Measurements from ENCODE around the gene SHANK1.

The SHANK1 gene

GRCh38 chr19:50638600-50638999, 81.0 kb downstream of the SHANK1 start:
- ChIA-PET POLR2A (no interaction called here), CTCF (interaction anchor here (1.0 kb wide), 1 partner anchor 26 kb away, joined by 3 read pairs; no protein-coding TSS in a partner anchor)
- Histone ChIP-seq H3K36me3 (ENCODE audit: control insufficient read depth in 4 of 4, insufficient read depth in 4 of 4, low read length in 3 of 4) (no peaks in the 10 kb centered on the region), H3K4me3 (ENCODE audit: control insufficient read depth in 1 of 7, extremely low read depth in 1 of 7, insufficient read depth in 4 of 7, low read depth in 2 of 7, low read length in 6 of 7) (no peak overlapping the region), H3K9me3 (ENCODE audit: control extremely low read depth in 1 of 5, control insufficient read depth in 4 of 5, insufficient read depth in 2 of 5, low read depth in 1 of 5, low read length in 4 of 5) (peaks cover 5 to 23% (median 15%) of the 10 kb centered on the region in 5 experiments), H3K4me1 (ENCODE audit: control extremely low read depth in 1 of 4, control insufficient read depth in 4 of 4, insufficient read depth in 4 of 4, low read length in 3 of 4) (peaks cover 0 to 9% (median 5%) of the 10 kb centered on the region in 4 experiments), H3K27ac (ENCODE audit: insufficient read depth in 1 of 2, low read depth in 1 of 2, low read length in 2 of 2, poor library complexity in 1 of 2, severe bottlenecking in 2 of 2) (no peak overlapping the region), H3K27me3 (replicated peaks in 2 of 5; ENCODE audit: control insufficient read depth in 4 of 5, insufficient read depth in 5 of 5, low read length in 4 of 5) (peaks cover 2 to 59% (median 15%) of the 10 kb centered on the region in 5 experiments)
- 59% methylated on average over 10 of the region's 10 CpGs for WGBS (ENCODE audit: insufficient coverage)
- no peak for DNase-seq

DNA sequence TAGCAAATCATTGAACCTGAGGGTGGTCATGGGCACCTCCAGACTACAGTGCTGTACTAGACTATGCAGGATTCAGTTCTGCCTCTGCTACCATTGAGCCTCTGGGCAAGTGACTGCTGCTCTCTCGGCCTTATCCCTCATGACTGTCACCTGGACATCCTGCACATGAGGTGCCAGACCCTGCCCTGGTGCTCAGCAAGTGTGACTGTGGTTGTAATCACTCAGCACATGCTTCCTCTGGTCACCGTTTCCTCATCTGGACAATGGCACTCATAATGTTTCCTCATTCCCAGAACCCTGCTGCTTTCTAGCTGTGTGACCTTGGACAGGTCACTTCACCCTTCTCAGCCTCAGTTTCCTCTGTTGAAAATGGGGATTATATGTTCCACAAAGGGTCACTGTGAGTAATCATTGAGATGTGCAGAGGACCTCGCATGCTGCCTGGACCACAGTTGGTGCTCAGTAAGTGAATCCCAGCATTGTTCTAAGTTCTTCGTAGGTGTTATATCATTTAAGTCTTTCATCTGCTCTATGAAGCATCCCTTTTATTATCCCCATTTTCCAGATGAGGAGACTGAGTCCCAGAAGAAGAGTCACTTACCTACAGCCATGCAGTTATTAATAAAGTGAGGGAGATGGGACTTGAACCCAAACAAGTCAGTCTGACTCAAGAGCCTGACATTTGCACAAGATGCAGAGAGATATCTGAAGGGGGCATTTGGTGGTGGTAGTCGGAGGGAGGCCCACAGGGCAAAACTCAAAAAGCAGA, 83.1 kb downstream of the SHANK1 start:
- CTCF ChIA-PET, result no interaction called here
- 60% methylated on average over 4 of the region's 5 CpGs for WGBS (ENCODE audit: insufficient coverage)
- peak in 2 of 3 donors; percentile 34 to 62 for DNase-seq
- Histone ChIP-seq H3K4me1 (ENCODE audit: control extremely low read depth in 1 of 4, control insufficient read depth in 4 of 4, insufficient read depth in 4 of 4, low read length in 3 of 4) (peaks cover 0 to 9% (median 5%) of the 10 kb centered on the region in 4 experiments), H3K9me3 (ENCODE audit: control extremely low read depth in 1 of 5, control insufficient read depth in 4 of 5, insufficient read depth in 2 of 5, low read depth in 1 of 5, low read length in 4 of 5) (peaks cover 8 to 29% (median 16%) of the 10 kb centered on the region in 5 experiments), H3K27ac (ENCODE audit: insufficient read depth in 1 of 2, low read depth in 1 of 2, low read length in 2 of 2, poor library complexity in 1 of 2, severe bottlenecking in 2 of 2) (no peak overlapping the region), H3K27me3 (replicated peaks in 2 of 5; ENCODE audit: control insufficient read depth in 4 of 5, insufficient read depth in 5 of 5, low read length in 4 of 5) (peaks cover 2 to 48% (median 16%) of the 10 kb centered on the region in 5 experiments), H3K36me3 (ENCODE audit: control insufficient read depth in 4 of 4, insufficient read depth in 4 of 4, low read length in 3 of 4) (no peaks in the 10 kb centered on the region), H3K4me3 (ENCODE audit: control insufficient read depth in 1 of 7, extremely low read depth in 1 of 7, insufficient read depth in 4 of 7, low read depth in 2 of 7, low read length in 6 of 7) (no peak overlapping the region)
- POLR2A ChIA-PET, result no interaction called here

GRCh38 chr19:50633973-50634372, 85.6 kb downstream of the SHANK1 start:
- peaks cover 0 to 31% (median 15%) of the 10 kb centered on the region in 5 experiments for H3K27me3 ChIP-seq (replicated peaks in 2 of 5; ENCODE audit: control insufficient read depth in 4 of 5, insufficient read depth in 5 of 5, low read length in 4 of 5)
- H3K36me3 ChIP-seq (ENCODE audit: control insufficient read depth in 4 of 4, insufficient read depth in 4 of 4, low read length in 3 of 4), result no peaks in the 10 kb centered on the region
- no peak overlapping the region for H3K27ac ChIP-seq (ENCODE audit: insufficient read depth in 1 of 2, low read depth in 1 of 2, low read length in 2 of 2, poor library complexity in 1 of 2, severe bottlenecking in 2 of 2)
- H3K9me3 ChIP-seq (ENCODE audit: control extremely low read depth in 1 of 5, control insufficient read depth in 4 of 5, insufficient read depth in 2 of 5, low read depth in 1 of 5, low read length in 4 of 5), result peaks cover 8 to 29% (median 16%) of the 10 kb centered on the region in 5 experiments
- no peaks in the 10 kb centered on the region for H3K4me1 ChIP-seq (ENCODE audit: control extremely low read depth in 1 of 4, control insufficient read depth in 4 of 4, insufficient read depth in 4 of 4, low read length in 3 of 4)
- CTCF ChIA-PET, result no interaction called here
- DNase-seq, result no peak
- no peak overlapping the region for H3K4me3 ChIP-seq (ENCODE audit: control insufficient read depth in 1 of 7, extremely low read depth in 1 of 7, insufficient read depth in 4 of 7, low read depth in 2 of 7, low read length in 6 of 7)
- POLR2A ChIA-PET, result no interaction called here
- WGBS (ENCODE audit: insufficient coverage), result no CpG with 5 or more reads among the region's 2 CpGs

DNA sequence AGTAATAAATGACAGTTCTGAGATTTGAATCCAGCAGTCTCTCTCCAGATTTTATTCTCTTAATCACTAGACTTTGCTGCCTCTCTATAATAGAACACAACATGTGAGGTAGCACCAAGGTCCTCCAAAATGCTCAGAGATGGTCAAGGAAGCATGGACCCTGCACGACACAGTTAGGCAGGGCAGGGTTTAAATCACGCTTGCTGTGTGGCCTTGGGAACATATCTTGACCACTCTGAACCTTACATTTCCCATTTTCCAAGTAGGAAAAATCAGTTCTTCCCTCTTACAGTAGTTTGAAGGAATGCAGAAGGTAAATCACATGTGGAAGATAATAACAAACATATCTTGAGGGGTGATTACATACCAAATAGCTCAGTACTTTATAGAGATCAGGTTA, 86.2 kb downstream of the SHANK1 start:
- Histone ChIP-seq H3K4me1 (ENCODE audit: control extremely low read depth in 1 of 4, control insufficient read depth in 4 of 4, insufficient read depth in 4 of 4, low read length in 3 of 4) (no peaks in the 10 kb centered on the region), H3K27ac (ENCODE audit: insufficient read depth in 1 of 2, low read depth in 1 of 2, low read length in 2 of 2, poor library complexity in 1 of 2, severe bottlenecking in 2 of 2) (no peak overlapping the region), H3K4me3 (ENCODE audit: control insufficient read depth in 1 of 7, extremely low read depth in 1 of 7, insufficient read depth in 4 of 7, low read depth in 2 of 7, low read length in 6 of 7) (no peak overlapping the region), H3K9me3 (ENCODE audit: control extremely low read depth in 1 of 5, control insufficient read depth in 4 of 5, insufficient read depth in 2 of 5, low read depth in 1 of 5, low read length in 4 of 5) (peaks cover 8 to 29% (median 16%) of the 10 kb centered on the region in 5 experiments), H3K36me3 (ENCODE audit: control insufficient read depth in 4 of 4, insufficient read depth in 4 of 4, low read length in 3 of 4) (no peaks in the 10 kb centered on the region), H3K27me3 (replicated peaks in 2 of 5; ENCODE audit: control insufficient read depth in 4 of 5, insufficient read depth in 5 of 5, low read length in 4 of 5) (peaks cover 0 to 25% (median 9%) of the 10 kb centered on the region in 5 experiments)
- no peak for DNase-seq
- 89% methylated on average over 1 of the region's 2 CpGs for WGBS (ENCODE audit: insufficient coverage)
- ChIA-PET CTCF (no interaction called here), POLR2A (no interaction called here)

DNA sequence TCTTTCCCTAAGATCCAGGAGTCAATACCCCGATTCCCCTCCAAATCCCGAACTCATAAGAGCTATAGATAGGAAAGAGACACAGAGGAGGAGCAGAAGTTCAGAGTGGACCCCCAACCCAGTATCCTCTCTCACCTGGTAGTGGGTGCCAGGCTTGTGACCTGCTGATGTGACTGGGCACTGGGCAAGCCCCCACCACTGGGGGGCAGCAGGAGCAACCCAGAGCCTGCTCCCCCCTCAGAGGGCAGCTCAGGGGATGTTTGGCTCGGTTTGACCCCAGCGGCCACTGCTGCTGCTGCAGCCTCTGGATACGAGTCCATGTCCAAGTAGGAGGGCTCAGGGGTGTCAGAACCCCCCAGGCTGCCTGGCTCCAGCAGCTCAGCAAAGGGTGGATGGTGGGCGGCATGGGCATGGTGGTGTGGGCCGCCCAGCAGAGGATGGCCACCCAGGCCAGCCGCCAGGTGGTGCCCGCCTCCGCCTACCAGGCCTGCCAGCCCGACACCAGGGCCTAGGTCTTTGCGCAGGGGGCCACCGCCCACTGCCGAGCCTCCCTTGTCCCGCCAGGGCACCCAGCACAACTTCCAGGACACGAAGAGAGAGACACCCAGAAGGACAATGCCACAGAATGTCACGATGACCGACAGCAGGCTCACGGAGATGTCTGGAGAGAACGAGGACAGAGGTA, 87.3 kb downstream of the SHANK1 start:
- 91% methylated on average over 16 of the region's 20 CpGs for WGBS (ENCODE audit: insufficient coverage)
- no peaks in the 10 kb centered on the region for H3K36me3 ChIP-seq (ENCODE audit: control insufficient read depth in 4 of 4, insufficient read depth in 4 of 4, low read length in 3 of 4)
- ChIA-PET POLR2A (no interaction called here), CTCF (interaction anchor here (0.6 kb wide), 1 partner anchor 1660 kb away, joined by 4 read pairs; no protein-coding TSS in a partner anchor)
- H3K27me3 ChIP-seq (replicated peaks in 2 of 5; ENCODE audit: control insufficient read depth in 4 of 5, insufficient read depth in 5 of 5, low read length in 4 of 5), result peaks cover 0 to 14% (median 2%) of the 10 kb centered on the region in 5 experiments
- H3K9me3 ChIP-seq (ENCODE audit: control extremely low read depth in 1 of 5, control insufficient read depth in 4 of 5, insufficient read depth in 2 of 5, low read depth in 1 of 5, low read length in 4 of 5), result peaks cover 8 to 29% (median 16%) of the 10 kb centered on the region in 5 experiments
- H3K4me3 ChIP-seq (ENCODE audit: control insufficient read depth in 1 of 7, extremely low read depth in 1 of 7, insufficient read depth in 4 of 7, low read depth in 2 of 7, low read length in 6 of 7), result no peak overlapping the region
- no peak for DNase-seq
- no peak overlapping the region for H3K27ac ChIP-seq (ENCODE audit: insufficient read depth in 1 of 2, low read depth in 1 of 2, low read length in 2 of 2, poor library complexity in 1 of 2, severe bottlenecking in 2 of 2)
- H3K4me1 ChIP-seq (ENCODE audit: control extremely low read depth in 1 of 4, control insufficient read depth in 4 of 4, insufficient read depth in 4 of 4, low read length in 3 of 4), result no peaks in the 10 kb centered on the region

DNA sequence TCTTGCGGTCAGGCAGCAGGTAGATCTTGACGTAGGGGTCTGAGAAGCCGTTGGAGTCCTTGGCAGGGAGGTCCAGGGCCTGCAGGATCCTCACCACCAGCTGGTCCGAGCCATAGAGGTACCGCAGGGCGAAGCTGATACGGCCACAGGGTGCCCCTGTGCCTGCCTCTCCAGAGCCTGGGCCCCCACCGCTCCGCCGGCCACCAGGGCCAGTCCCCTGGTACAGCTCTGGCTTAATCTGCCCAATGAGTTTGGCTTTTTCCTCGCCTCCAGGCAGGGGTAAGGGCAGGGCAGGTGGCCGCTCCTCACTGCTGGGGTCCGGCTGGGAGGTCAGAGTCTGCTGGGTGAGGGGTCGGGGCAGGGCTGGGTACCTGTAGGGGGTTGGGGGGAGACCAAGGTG, 89.8 kb downstream of the SHANK1 start:
- 87% methylated on average over 8 of the region's 14 CpGs for WGBS (ENCODE audit: insufficient coverage)
- H3K36me3 ChIP-seq (ENCODE audit: control insufficient read depth in 4 of 4, insufficient read depth in 4 of 4, low read length in 3 of 4), result no peaks in the 10 kb centered on the region
- ChIA-PET POLR2A (interaction anchor here (0.6 kb wide), 1 partner anchor 79 kb away, joined by 3 read pairs; no protein-coding TSS in a partner anchor), CTCF (no interaction called here)
- H3K9me3 ChIP-seq (ENCODE audit: control extremely low read depth in 1 of 5, control insufficient read depth in 4 of 5, insufficient read depth in 2 of 5, low read depth in 1 of 5, low read length in 4 of 5), result peaks cover 5 to 17% (median 9%) of the 10 kb centered on the region in 5 experiments
- H3K4me1 ChIP-seq (ENCODE audit: control extremely low read depth in 1 of 4, control insufficient read depth in 4 of 4, insufficient read depth in 4 of 4, low read length in 3 of 4), result no peaks in the 10 kb centered on the region
- DNase-seq, result no peak
- no peak overlapping the region for H3K4me3 ChIP-seq (ENCODE audit: control insufficient read depth in 1 of 7, extremely low read depth in 1 of 7, insufficient read depth in 4 of 7, low read depth in 2 of 7, low read length in 6 of 7)
- H3K27me3 ChIP-seq (replicated peaks in 2 of 5; ENCODE audit: control insufficient read depth in 4 of 5, insufficient read depth in 5 of 5, low read length in 4 of 5), result peaks cover 0 to 6% (median 0%) of the 10 kb centered on the region in 5 experiments
- H3K27ac ChIP-seq (ENCODE audit: insufficient read depth in 1 of 2, low read depth in 1 of 2, low read length in 2 of 2, poor library complexity in 1 of 2, severe bottlenecking in 2 of 2), result no peak overlapping the region

GRCh38 chr19:50629194-50629593, 90.4 kb downstream of the SHANK1 start:
- no peak for DNase-seq
- H3K36me3 ChIP-seq (ENCODE audit: control insufficient read depth in 4 of 4, insufficient read depth in 4 of 4, low read length in 3 of 4), result no peaks in the 10 kb centered on the region
- WGBS (ENCODE audit: insufficient coverage), result 94% methylated on average over 18 of the region's 20 CpGs
- POLR2A ChIA-PET, result interaction anchor here (0.6 kb wide), 1 partner anchor 80 kb away, joined by 3 read pairs; no protein-coding TSS in a partner anchor
- no peak overlapping the region for H3K27ac ChIP-seq (ENCODE audit: insufficient read depth in 1 of 2, low read depth in 1 of 2, low read length in 2 of 2, poor library complexity in 1 of 2, severe bottlenecking in 2 of 2)
- no peak overlapping the region for H3K4me3 ChIP-seq (ENCODE audit: control insufficient read depth in 1 of 7, extremely low read depth in 1 of 7, insufficient read depth in 4 of 7, low read depth in 2 of 7, low read length in 6 of 7)
- no peaks in the 10 kb centered on the region for H3K4me1 ChIP-seq (ENCODE audit: control extremely low read depth in 1 of 4, control insufficient read depth in 4 of 4, insufficient read depth in 4 of 4, low read length in 3 of 4)
- CTCF ChIA-PET, result interaction anchor here (0.7 kb wide), 1 partner anchor 20 kb away, joined by 3 read pairs; no protein-coding TSS in a partner anchor
- H3K9me3 ChIP-seq (ENCODE audit: control extremely low read depth in 1 of 5, control insufficient read depth in 4 of 5, insufficient read depth in 2 of 5, low read depth in 1 of 5, low read length in 4 of 5), result peaks cover 2 to 11% (median 7%) of the 10 kb centered on the region in 5 experiments
- H3K27me3 ChIP-seq (replicated peaks in 2 of 5; ENCODE audit: control insufficient read depth in 4 of 5, insufficient read depth in 5 of 5, low read length in 4 of 5), result peaks cover 0 to 6% (median 0%) of the 10 kb centered on the region in 5 experiments
